ENCODE results near the gene PLD5.

- TF ChIP-seq CTCF (IDR thresholded peaks at IDR 0.05) (no peak), POLR2A (IDR thresholded peaks at IDR 0.05) (no peak)
Measured at GRCh38 chr1:242524571-242525359, at the start of gene PLD5.

Data from testis (tissue), 2 donors.